D341Med (cell line): ENCODE results near the gene HOXB2.
"Not testable (repeated sequence)": the region's sequence is repeated elsewhere in the genome, so short reads cannot be mapped to it uniquely, and the experiment has no call there.

Experiments used
- DNase-seq: peaks from one replicate; pipeline ENCODE4 v3.0.0; 2012; ENCODE audit warnings: low spot score

Gene HOXB2

GRCh38 chr17:48514477-48514876 is 30.4 kb downstream of the HOXB2 start:
- no peak for DNase-seq

DNA sequence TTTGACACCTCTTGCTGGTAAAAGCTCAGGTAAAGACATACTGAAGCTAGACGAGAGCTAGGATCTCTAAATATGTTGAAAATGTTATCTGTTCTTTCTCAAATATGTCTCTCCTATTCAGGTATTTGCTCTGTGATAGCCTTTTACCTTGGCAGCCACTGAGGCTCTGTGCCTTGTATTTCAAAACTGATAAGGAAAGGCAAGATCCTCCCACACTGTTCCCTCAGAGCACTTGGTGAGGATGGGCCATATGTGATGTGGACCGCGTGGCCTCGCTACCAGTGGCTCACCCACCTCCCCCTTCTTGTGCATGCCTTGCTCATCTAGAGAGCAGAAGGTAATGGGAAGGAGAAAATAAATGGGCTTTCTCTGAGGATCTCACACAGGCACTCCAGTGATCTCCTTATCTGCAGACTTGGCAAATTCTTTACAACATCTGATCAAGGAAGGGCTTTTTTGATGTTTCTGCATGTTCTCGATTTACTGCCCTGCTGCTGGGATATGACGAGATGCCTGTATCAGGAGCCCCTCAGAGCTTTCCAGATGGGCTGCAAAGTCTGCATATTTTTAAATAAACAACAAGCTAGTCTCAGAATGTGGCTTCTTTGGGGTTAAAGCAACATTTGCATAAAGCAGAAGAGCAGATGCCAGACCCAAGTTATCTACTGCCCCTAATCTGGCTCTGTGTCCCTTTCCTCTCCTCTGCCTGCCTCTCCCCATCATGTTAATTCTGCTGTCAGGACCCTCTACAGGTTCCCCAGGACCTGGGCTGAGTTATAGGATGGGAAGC is 31.0 kb downstream of the HOXB2 start:
- no peak for DNase-seq

DNA sequence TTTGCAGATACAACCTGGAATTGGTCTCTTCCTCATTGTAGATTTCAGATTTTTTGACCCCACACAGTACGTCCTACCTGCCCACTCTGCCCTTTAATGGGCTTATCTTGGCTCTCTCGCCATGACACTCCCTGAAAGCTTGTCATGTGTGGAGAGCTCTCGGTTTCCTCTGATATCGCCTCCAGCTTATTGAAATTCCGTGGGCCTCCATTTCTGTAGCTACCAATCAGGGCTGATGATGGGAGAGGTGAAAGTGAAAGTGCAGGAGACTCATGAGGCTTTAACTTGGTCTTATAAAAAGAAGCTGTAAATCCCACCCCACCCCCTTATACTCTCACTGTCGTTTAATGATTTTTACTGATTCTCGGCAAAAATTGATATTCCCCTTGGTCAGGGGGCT is 31.8 kb downstream of the HOXB2 start:
- DNase-seq, result no peak

DNA sequence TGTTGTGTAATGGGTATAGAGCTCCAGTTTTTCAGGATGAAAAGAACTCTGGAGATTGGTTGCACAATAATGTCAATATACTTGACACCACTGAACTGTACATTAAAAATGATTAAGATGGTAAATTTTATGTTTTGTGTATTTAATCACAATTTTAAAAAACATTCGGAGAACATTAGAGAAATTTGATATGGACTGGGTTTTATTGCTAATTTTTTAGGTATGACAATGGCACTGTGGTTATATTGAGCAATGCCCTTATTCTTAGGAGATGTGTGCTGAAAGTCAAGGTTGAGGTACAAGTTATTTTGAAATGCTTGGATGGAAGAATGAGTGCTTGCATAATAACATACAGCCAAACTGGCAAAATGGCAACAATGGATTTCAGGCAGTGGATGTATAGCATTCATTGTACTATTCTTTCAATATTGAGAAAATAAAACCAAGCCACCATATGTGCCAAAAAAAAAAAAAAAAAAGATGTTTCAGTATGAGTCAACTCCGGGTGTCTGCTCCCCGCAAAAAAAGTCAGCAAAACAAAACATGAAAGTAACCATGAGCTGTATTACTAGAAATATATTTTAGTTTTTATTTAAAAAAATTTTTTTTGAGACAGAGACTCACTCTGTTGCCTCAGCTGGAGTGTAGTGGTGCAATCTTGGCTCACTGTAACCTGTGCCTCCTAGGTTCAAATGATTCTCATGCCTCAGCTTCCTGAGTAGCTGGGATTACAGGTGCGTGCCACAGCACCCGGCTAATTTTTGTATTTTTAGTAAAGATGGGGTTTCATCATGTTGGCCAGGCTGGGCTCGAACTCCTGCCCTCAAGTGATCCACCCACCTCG is 33.9 kb downstream of the HOXB2 start:
- no peak for DNase-seq

DNA sequence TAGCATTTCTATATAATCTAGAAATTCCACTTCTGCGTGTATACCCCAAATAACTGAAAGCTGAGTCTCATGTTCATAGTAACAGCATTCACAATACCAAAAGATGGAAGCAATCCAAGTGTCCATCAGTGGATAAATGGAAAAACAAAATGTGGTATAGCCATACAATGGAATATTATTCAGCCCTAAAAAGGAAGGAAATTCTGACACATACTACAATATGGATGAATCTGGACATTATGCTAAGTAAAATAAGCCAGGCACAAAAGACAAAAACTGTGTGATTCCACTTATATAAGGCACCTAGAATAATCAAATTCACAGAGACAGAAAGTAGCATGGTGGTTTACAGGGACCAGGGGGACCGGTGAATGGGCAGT is 34.5 kb downstream of the HOXB2 start:
- DNase-seq, result no peak

GRCh38 chr17:48509708-48510107 is 35.2 kb downstream of the HOXB2 start:
- not testable (repeated sequence) for DNase-seq

DNA sequence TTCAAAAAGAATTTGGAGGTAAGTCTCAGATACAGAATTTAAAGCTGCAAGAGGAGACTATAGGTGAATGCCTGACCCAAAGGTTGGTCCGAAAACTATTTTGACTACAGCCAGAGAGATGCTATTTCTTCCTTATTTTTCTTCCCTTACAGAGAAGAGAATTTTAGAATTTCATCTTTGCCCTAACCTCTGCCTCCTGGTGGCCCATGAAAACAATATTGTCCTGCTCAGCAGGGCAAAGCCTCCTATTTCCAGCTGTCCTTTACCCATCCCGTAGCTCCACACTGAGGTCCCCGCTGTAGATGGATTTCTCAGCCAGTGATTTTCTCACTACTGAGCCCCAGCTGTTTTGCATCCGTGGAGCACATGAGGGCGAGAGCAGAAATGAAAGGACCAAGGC is 38.7 kb downstream of the HOXB2 start:
- DNase-seq, result no peak

DNA sequence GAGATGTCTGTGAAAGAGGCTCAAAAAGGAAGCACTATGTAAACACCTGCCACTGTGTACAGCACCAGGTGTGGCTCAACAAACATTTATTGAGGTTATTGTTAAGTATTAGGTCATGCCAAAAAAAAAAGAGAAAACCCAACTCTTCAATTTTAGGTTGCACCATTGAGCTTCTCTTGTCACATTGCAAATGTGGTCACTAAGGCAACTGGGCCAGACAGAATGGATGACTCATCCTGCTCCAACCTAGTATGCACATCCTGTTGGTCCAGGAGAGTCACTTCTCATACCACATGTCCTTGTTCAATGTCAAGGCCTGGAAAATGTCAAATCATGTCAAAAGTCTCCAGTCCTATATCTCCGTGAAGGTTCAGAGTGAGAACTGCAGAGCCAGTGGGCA is 39.1 kb downstream of the HOXB2 start:
- DNase-seq, result no peak

GRCh38 chr17:48504953-48505352 is 40.0 kb downstream of the HOXB2 start:
- DNase-seq, result no peak

DNA sequence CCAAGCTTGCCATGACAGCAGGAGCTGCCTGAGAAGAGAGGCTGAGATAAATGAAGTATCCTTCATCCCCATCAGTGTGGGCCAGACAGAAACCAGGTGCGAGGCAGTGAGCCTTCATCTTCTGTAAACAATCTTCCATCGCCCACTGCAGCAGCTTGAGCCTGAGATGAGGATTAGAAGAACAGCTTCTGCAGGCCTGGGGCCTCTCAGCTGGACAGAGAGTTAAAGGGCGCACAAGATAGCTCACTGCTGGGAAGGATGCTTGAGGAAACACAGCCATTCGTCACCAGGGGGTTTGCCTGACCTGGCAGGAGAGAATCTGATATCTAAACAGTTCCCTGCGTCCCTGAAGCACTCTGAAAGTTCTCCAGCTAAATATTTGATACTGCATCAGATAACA is 41.2 kb downstream of the HOXB2 start:
- no peak for DNase-seq

DNA sequence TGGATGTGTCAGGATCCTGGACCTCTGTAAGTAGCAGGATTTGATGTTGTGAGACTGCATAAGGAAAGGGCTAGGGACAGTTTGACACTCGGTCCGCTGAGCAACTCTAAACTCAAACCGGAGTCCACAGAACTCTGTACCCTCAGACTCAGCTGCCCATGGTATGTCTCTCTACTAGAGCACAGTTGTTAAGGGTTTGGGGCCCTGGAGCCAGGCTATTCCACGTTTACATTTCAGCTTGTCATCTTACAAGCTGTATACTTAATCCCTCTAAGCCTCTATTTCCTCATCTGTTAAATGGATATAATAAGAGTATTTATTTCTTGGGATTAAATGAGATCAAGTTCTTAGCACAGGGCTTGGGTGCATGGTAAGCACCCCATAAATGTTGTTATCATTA is 42.0 kb downstream of the HOXB2 start:
- DNase-seq, result no peak

DNA sequence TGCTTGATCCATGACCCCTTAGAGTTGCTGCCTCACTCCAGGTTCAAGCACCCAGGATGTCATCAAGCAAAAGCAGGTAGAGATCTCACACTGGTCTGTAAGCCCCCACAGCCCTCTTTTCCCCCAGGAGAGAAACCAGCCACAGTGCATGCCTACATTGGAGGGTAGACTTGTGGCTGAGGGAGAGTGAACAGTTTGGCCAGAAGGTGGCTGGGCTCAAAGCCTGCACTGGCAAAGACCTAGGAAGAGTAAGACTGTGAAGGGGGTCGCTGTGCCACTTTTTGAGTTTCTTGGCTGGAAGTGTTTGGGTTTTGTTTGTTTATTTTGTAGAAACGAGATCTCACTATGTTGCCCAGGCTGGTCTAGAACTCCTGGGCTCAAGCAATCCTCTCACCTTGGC is 42.6 kb downstream of the HOXB2 start:
- no peak for DNase-seq

DNA sequence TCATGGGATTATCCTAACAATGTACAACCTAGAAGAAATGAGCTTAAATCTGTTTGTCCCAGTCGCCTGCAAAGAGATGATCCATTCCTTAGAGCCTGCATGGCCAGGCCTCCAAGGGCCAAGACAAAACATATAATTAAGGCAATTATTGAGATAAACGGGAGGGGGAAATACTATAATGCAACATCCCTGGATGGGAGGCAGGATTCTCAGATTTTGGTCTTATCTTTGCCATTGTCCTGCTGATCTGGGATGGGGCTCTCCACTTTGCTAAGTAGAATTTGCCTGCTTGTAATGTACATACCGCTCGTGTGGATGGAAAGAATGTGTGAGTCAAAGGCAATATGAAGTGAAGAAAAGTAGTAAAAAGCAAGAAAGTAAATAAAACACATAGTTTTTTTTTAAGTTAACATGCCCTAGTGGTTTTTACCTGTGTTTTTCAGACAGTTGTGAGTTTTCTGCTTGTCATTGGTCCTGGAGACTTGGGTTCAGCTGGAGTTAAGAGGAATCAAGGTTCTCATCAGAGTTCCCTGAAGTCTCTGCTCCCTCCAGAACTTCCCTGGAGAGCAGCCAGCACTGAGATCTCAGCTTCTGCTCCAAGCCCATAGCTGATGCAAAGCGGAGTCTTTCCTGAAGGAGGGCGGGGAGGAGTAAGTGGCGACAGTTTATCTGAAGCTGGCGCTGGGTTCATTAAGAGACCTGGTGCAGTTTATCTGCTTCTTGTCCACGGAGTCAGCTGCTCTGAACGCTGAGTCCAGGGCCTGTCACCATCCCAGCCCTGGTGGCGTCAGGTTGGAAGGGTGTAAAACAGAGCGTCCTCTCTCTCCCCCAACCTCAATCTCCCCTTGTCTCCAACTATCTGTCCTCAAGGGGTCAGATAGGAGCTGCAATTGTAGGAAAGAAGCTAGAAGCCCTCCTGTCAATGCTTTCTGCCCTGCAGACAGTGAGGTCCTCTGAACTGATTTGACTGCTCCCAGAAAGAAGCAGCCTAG is 44.2 kb downstream of the HOXB2 start:
- DNase-seq, result no peak

GRCh38 chr17:48499735-48500434 is 45.0 kb downstream of the HOXB2 start:
- DNase-seq, result no peak

- DNase-seq, result no peak
Measured at GRCh38 chr17:48499248-48499647, 45.7 kb downstream of the HOXB2 start.

GRCh38 chr17:48498164-48498850 is 46.6 kb downstream of the HOXB2 start:
- no peak for DNase-seq

GRCh38 chr17:48497103-48497502 is 47.8 kb downstream of the HOXB2 start:
- no peak for DNase-seq

- DNase-seq, result no peak
Measured at GRCh38 chr17:48494335-48494734, 50.6 kb downstream of the HOXB2 start.
